NCI-H2171 (cell line): ENCODE measurements around the gene IL4R.
A peak's percentile ranks its signal among the peaks of the same experiment; 100 is the strongest.

ENCODE experiments used
- DNase-seq: peaks from one replicate; lab custom pipeline; 2025; lab: John Stamatoyannopoulos, UW

Gene IL4R

GRCh38 chr16:27315333-27316037 lies 1.7 kb downstream of the IL4R start:
- DNase-seq: no peak

- no peak for DNase-seq
These were observed 2.4 kb downstream of the IL4R start for GRCh38 chr16:27316038-27316680.

GRCh38 chr16:27317320-27317719 lies 3.5 kb downstream of the IL4R start:
- no peak for DNase-seq

GRCh38 chr16:27317738-27318391 lies 4.1 kb downstream of the IL4R start:
- DNase-seq: no peak

- DNase-seq: no peak
These were observed 4.8 kb downstream of the IL4R start for GRCh38 chr16:27318392-27319256.

- DNase-seq: no peak
These were observed 5.6 kb downstream of the IL4R start for GRCh38 chr16:27319257-27319965.

- DNase-seq: no peak
These were observed 6.7 kb downstream of the IL4R start for GRCh38 chr16:27320261-27321012.

GRCh38 chr16:27321013-27321915 lies 7.5 kb downstream of the IL4R start:
- DNase-seq: no peak

GRCh38 chr16:27322858-27323780 lies 9.3 kb downstream of the IL4R start:
- DNase-seq: no peak

- no peak for DNase-seq
These were observed 10.2 kb downstream of the IL4R start for GRCh38 chr16:27323781-27324561.

- DNase-seq: no peak
These were observed 11.1 kb downstream of the IL4R start for GRCh38 chr16:27324851-27325301.

GRCh38 chr16:27325736-27326135 lies 12.0 kb downstream of the IL4R start:
- DNase-seq: no peak

GRCh38 chr16:27326251-27326650 lies 12.5 kb downstream of the IL4R start:
- DNase-seq: no peak

GRCh38 chr16:27326738-27327585 lies 13.2 kb downstream of the IL4R start:
- DNase-seq: peak; percentile 61

- DNase-seq: no peak
These were observed 13.8 kb downstream of the IL4R start for GRCh38 chr16:27327586-27327915.

GRCh38 chr16:27328937-27329336 lies 15.2 kb downstream of the IL4R start:
- DNase-seq: no peak
